Stimulated activated CD4-positive, alpha-beta T cell treated with anti-CD3 and anti-CD28 coated beads, Interleukin-1b, Interleukin-23, amount 100 ng/mL, for 24 hours (primary cell): ENCODE measurements around the gene ATP11A.
"Not testable (repeated sequence)": the region's sequence is repeated elsewhere in the genome, so short reads cannot be mapped to it uniquely, and the experiment has no call there.

ENCODE experiments used
- DNase-seq, 4 experiments: peaks; one replicate each; pipeline ENCODE4 v3.0.0-alpha.2; 2020; ENCODE audit warnings: low read depth in 4 of 4, low spot score in 1 of 4

Gene ATP11A

GRCh38 chr13:112851107-112852038 is 161.5 kb downstream of the ATP11A start:
- no peak for DNase-seq

GRCh38 chr13:112852392-112852791 is 162.6 kb downstream of the ATP11A start:
- no peak for DNase-seq

GRCh38 chr13:112852808-112853207 is 163.0 kb downstream of the ATP11A start:
- DNase-seq: no peak

- no peak for DNase-seq
Measured at GRCh38 chr13:112854321-112854720, 164.5 kb downstream of the ATP11A start.

- no peak for DNase-seq
Measured at GRCh38 chr13:112855859-112856258, 166.0 kb downstream of the ATP11A start.

GRCh38 chr13:112857914-112858490 is 168.2 kb downstream of the ATP11A start:
- DNase-seq: no peak

- DNase-seq: no peak
Measured at GRCh38 chr13:112859128-112859816, 169.4 kb downstream of the ATP11A start.

- DNase-seq: no peak
Measured at GRCh38 chr13:112859817-112860190, 170.0 kb downstream of the ATP11A start.

- DNase-seq: no peak
Measured at GRCh38 chr13:112861876-112862615, 172.2 kb downstream of the ATP11A start.

- DNase-seq: not testable (repeated sequence)
Measured at GRCh38 chr13:112863356-112863755, 173.5 kb downstream of the ATP11A start.

GRCh38 chr13:112865478-112865877 is 175.6 kb downstream of the ATP11A start:
- not testable (repeated sequence) for DNase-seq

- no peak for DNase-seq
Measured at GRCh38 chr13:112867301-112867711, 177.5 kb downstream of the ATP11A start.

- DNase-seq: no peak
Measured at GRCh38 chr13:112868308-112868707, 178.5 kb downstream of the ATP11A start.

- DNase-seq: no peak
Measured at GRCh38 chr13:112869202-112870050, 179.6 kb downstream of the ATP11A start.

- no peak for DNase-seq
Measured at GRCh38 chr13:112870051-112870331, 180.2 kb downstream of the ATP11A start.

- DNase-seq: no peak
Measured at GRCh38 chr13:112870737-112871287, 181.0 kb downstream of the ATP11A start.

GRCh38 chr13:112871742-112872141 is 181.9 kb downstream of the ATP11A start:
- DNase-seq: no peak

GRCh38 chr13:112872657-112873631 is 183.1 kb downstream of the ATP11A start:
- DNase-seq: not testable (repeated sequence)
